Measurements from ENCODE around the gene OS9. TPM values are rescaled to one million over a fixed set of nuclear protein-coding genes. Genes with fewer than 3 reads are reported as not detected.

OS9 gene
- total and polyA plus RNA-seq, 2 of the 4 experiments (the other 2 are of a cell fraction): 159 to 272 TPM

DNA sequence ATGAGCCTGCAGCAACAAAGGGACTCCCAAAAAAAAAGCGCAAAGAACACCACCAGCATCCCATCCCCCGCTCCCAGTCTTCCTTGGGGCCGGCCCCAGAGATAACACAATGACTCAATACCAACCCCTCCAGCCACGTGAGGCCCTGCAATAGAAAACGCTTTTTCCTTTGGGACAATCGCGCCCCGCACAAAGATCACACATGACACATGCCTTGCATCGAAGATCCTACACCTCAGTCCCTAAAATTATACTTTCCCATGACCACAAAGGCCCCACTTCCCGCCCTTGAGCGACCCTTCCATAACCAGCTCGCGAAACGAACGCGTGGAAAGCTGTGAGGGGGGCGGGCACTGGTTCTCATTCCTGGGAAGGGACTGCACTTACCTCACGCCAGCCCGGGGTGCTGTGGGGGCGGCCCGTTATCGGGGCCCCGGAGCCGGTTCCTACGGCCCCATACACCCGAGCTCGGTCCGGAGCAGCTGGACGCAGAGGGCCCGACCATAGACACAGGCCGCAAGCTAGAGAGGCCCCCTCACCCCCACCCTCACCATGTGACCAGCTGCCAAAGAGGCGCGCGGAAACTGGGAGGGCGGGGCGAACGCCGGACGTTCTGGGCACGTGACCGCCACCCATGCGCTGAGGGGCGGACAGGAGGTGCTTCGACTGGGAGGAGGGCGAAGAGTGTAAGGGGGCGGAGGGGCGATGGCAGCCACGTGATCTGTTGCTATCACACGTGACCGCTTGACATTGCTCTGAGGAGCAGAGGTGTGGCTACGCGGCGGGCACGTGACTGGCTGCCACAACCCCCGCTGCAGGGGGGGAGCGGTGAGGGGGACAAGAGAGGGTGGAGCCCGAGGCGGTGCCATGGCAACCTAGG is 58.1 kb downstream of the OS9 start, which contains the start of gene CDK4 (continued):
- TF ChIP-seq CEBPB (IDR thresholded peaks at IDR 0.05; ENCODE audit: low read depth, low read length) (peak; percentile 62; the same call in 1 of the 2 replicates), CHD1 (IDR thresholded peaks at IDR 0.05; ENCODE audit: low read depth, low read length) (no peak), POLR2A (IDR thresholded peaks at IDR 0.05; ENCODE audit: low read depth, low read length) (peak; percentile 82; the same call in 1 of the 2 replicates), MAFK (IDR thresholded peaks at IDR 0.05; ENCODE audit: low read depth, low read length) (no peak)

DNA sequence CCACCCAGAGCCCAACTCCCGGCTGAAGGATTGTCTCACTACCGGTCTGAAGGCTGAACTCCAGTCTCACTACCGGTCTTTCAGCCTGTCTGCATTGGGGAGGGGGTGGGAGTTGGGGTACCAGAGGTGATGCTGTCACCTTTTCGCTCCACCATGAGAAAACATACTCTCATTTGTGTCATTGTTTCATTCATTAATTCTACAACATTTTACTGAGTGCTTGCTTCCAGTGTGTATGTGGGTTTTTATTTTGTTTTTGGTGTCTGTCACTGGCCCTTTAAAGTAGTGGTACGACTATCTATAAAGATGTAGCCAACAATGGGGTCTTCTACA is 58.7 kb downstream of the OS9 start:
- POLR2A ChIA-PET (ENCODE audit: unreplicated experiment): no interaction called here
- H3K79me1 ChIP-seq (ENCODE audit: low read depth in 1 of 2, low read length in 2 of 2): peaks cover 16 to 41% of the 10 kb centered on the region in 2 experiments; a peak in 3 of 4 replicates
- TF ChIP-seq MAFK (IDR thresholded peaks at IDR 0.05; ENCODE audit: low read depth, low read length) (no peak), POLR2A (IDR thresholded peaks at IDR 0.05; ENCODE audit: low read depth, low read length) (no peak), MAZ (IDR thresholded peaks at IDR 0.05; ENCODE audit: borderline replicate concordance, low read depth, low read length) (no peak), MXI1 (IDR thresholded peaks at IDR 0.05; ENCODE audit: borderline replicate concordance, low read depth, low read length) (no peak), FOS (IDR thresholded peaks at IDR 0.05; ENCODE audit: low read depth, low read length) (no peak), RCOR1 (IDR thresholded peaks at IDR 0.05; ENCODE audit: insufficient replicate concordance, low read length) (no peak), BHLHE40 (IDR thresholded peaks at IDR 0.05; ENCODE audit: low read depth, low read length) (no peak), CEBPB (IDR thresholded peaks at IDR 0.05; ENCODE audit: low read depth, low read length) (no peak)
- TF ChIP-seq, protein P1, sequence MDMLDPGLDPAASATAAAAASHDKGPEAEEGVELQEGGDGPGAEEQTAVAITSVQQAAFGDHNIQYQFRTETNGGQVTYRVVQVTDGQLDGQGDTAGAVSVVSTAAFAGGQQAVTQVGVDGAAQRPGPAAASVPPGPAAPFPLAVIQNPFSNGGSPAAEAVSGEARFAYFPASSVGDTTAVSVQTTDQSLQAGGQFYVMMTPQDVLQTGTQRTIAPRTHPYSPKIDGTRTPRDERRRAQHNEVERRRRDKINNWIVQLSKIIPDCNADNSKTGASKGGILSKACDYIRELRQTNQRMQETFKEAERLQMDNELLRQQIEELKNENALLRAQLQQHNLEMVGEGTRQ (IDR thresholded peaks at IDR 0.05; ENCODE audit: low read depth, low read length): no peak
- TF ChIP-seq, protein P2, sequence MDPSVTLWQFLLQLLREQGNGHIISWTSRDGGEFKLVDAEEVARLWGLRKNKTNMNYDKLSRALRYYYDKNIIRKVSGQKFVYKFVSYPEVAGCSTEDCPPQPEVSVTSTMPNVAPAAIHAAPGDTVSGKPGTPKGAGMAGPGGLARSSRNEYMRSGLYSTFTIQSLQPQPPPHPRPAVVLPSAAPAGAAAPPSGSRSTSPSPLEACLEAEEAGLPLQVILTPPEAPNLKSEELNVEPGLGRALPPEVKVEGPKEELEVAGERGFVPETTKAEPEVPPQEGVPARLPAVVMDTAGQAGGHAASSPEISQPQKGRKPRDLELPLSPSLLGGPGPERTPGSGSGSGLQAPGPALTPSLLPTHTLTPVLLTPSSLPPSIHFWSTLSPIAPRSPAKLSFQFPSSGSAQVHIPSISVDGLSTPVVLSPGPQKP (IDR thresholded peaks at IDR 0.05; ENCODE audit: borderline replicate concordance, low read depth, low read length): no peak
- H3K27me3 ChIP-seq (ENCODE audit: control insufficient read depth, insufficient read depth, low read length): peaks cover 10% of the 10 kb centered on the region
- peak overlapping the region; percentile 52; the same call in 1 of the 2 replicates for H2BK120ac ChIP-seq (ENCODE audit: low read depth, low read length)
- peak overlapping the region; percentile 91 for H2AFZ ChIP-seq (replicated peaks; ENCODE audit: low read length, poor library complexity)
- ATAC-seq (ENCODE audit: low read depth): no peak
- peaks cover 18% of the 10 kb centered on the region for H3K36me3 ChIP-seq (ENCODE audit: control insufficient read depth, insufficient read depth, low read length)
- peak overlapping the region; percentile 27 for H3K14ac ChIP-seq (replicated peaks; ENCODE audit: low read depth, low read length)
- CTCF ChIA-PET: no interaction called here
- no peak overlapping the region; the same call in 1 of the 2 replicates for H3K9ac ChIP-seq (ENCODE audit: low read depth, low read length)
- peak overlapping the region; percentile 48 for H3K4ac ChIP-seq (ENCODE audit: low read depth, low read length)
- H3K56ac ChIP-seq (ENCODE audit: extremely low read depth, insufficient read depth, low read length): no peak overlapping the region
- no peak overlapping the region for H2BK15ac ChIP-seq (ENCODE audit: low read depth, low read length)
- peaks cover 7% of the 10 kb centered on the region; the same call in 1 of the 2 replicates for H4K20me1 ChIP-seq (ENCODE audit: insufficient read depth, low read length)
- peak overlapping the region; percentile 25; the same call in 1 of the 2 replicates for H3K4me3 ChIP-seq (ENCODE audit: insufficient read depth, low read depth, low read length)
- dilution Hi-C loops (cut with HindIII; ENCODE audit: low sequenced_read_pairs, unreplicated experiment): no loop called here
- no TSS peak for BruUV-seq (replicated peaks)
- H3K9me1 ChIP-seq (ENCODE audit: insufficient read depth, low read length): peaks cover 15% of the 10 kb centered on the region
- H3K4me1 ChIP-seq (ENCODE audit: control insufficient read depth, insufficient read depth, low read length): peaks cover 7% of the 10 kb centered on the region
- intact Hi-C loops (cut with micrococcal nuclease): loop anchor here (1.0 kb wide), 1 partner anchor 30 kb away; the partner anchor contains the start of gene TSFM
- H3K23ac ChIP-seq (ENCODE audit: low read depth, low read length): peak overlapping the region; percentile 29; the same call in 1 of the 2 replicates
- peak overlapping the region; percentile 22 for H2BK5ac ChIP-seq (ENCODE audit: low read depth, low read length, poor library complexity, severe bottlenecking)
- H3K9me3 ChIP-seq (ENCODE audit: control insufficient read depth, insufficient read depth, low read length): no peaks in the 10 kb centered on the region
- no CpG with 5 or more reads among the region's 5 CpGs for WGBS, 2 experiments (ENCODE audit: extremely low coverage in 2 of 2, insufficient read length in 1 of 2)
- H3K4me2 ChIP-seq (ENCODE audit: low read depth, low read length): peak overlapping the region; percentile 88
- H2BK20ac ChIP-seq (ENCODE audit: low read depth, low read length): peak overlapping the region; percentile 58
- H4K91ac ChIP-seq (ENCODE audit: insufficient read depth, low read depth, low read length): peak overlapping the region; percentile 12; the same call in 1 of the 2 replicates
- H2AK9ac ChIP-seq (replicated peaks; ENCODE audit: low read depth, low read length, poor library complexity): peak overlapping the region; percentile 96
- in situ Hi-C loops (cut with MboI; ENCODE audit: low sequenced_read_pairs): no loop called here
- H4K5ac ChIP-seq (ENCODE audit: low read depth, low read length): peak overlapping the region; percentile 53; the same call in 1 of the 2 replicates
- no peak overlapping the region for H3K27ac ChIP-seq (ENCODE audit: insufficient read depth, low read length)
- DNase-seq: no peak
- peak overlapping the region; percentile 73; the same call in 1 of the 2 replicates for H2AK5ac ChIP-seq (ENCODE audit: low read depth, low read length)
- no peak overlapping the region for H3K18ac ChIP-seq (ENCODE audit: low read depth, low read length)
- peak overlapping the region; percentile 26 to 96; a peak in 2 of 4 replicates for H4K8ac ChIP-seq (ENCODE audit: low read depth in 2 of 2, low read length in 2 of 2)

Data from IMR-90 (cell line).